Measurements from ENCODE around the gene DIP2C.

The DIP2C gene

DNA sequence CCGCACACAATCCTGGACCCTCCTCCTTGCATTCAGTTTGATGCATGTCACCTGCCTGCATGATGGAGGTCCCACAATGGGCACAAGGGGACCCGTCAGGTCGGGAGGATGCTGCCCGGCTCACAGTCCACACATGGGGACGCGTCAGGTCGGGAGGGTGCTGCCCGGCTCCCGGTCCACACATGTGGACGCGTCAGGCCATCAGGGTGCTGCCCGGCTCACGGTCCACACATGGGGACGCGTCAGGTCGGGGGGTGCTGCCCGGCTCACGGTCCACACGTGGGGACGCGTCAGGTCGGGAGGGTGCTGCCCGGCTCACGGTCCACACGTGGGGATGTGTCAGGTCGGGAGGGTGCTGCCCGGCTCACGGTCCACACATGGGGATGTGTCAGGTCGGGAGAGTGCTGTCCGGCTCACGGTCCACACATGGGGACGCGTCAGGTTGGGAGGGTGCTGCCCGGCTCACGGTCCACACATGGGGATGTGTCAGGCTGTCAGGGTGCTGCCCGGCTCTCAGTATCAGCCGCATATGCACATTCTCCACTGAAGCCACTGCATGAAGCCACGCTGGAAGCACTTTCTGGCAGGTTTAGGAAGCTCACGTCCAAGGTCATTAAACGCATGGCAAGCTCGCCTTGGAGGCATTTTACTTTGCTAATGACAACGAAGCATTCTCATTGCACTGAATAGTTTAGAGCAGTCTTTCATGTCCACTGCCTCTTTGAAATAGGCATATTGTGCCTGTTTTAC lies 50.3 kb downstream of the DIP2C start:
- TF ChIP-seq, protein P1, sequence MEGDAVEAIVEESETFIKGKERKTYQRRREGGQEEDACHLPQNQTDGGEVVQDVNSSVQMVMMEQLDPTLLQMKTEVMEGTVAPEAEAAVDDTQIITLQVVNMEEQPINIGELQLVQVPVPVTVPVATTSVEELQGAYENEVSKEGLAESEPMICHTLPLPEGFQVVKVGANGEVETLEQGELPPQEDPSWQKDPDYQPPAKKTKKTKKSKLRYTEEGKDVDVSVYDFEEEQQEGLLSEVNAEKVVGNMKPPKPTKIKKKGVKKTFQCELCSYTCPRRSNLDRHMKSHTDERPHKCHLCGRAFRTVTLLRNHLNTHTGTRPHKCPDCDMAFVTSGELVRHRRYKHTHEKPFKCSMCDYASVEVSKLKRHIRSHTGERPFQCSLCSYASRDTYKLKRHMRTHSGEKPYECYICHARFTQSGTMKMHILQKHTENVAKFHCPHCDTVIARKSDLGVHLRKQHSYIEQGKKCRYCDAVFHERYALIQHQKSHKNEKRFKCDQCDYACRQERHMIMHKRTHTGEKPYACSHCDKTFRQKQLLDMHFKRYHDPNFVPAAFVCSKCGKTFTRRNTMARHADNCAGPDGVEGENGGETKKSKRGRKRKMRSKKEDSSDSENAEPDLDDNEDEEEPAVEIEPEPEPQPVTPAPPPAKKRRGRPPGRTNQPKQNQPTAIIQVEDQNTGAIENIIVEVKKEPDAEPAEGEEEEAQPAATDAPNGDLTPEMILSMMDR (conservative IDR thresholded peaks at IDR 0.05; ENCODE audit: low read depth), result no peak
- no peak overlapping the region for H3K27ac ChIP-seq
- ChIA-PET CTCF (no interaction called here), POLR2A (ENCODE audit: low non-redundant PET) (no interaction called here)
- no peak for DNase-seq (ENCODE audit: low spot score)

DNA sequence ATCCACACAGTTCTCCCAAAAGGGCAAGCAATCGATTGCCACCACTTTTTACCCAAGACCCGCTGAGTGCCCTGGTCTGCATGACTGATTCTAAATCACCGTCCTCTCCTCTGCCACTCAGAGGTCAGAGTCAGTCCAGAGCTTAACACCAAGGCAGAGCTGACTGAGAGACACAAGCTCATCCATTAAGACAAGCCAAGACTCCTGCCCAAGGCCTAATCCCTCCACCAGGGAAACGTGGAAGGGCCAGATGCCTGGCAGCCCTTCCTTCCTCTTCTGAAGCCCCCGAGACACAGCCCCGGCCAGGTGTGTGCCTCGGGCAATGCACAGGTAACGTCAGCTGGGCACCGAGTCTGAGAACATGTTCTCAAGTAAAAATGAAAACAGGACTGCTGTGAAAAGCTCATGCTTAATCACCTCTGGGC lies 51.7 kb downstream of the DIP2C start:
- CTCF ChIA-PET, result interaction anchor here (1.0 kb wide), 1 partner anchor 152 kb away, joined by 3 read pairs; no protein-coding TSS in a partner anchor
- H3K27ac ChIP-seq, result no peak overlapping the region
- DNase-seq (ENCODE audit: low spot score), result no peak
- TF ChIP-seq, protein P1 (conservative IDR thresholded peaks at IDR 0.05; ENCODE audit: low read depth), result no peak
- POLR2A ChIA-PET (ENCODE audit: low non-redundant PET), result no interaction called here

GRCh38 chr10:637221-637620 lies 52.2 kb downstream of the DIP2C start:
- POLR2A ChIA-PET (ENCODE audit: low non-redundant PET), result no interaction called here
- DNase-seq (ENCODE audit: low spot score), result no peak
- CTCF ChIA-PET, result interaction anchor here (0.7 to 1.0 kb wide), 2 partner anchors 131 to 152 kb away, joined by 3 read pairs; no protein-coding TSS in a partner anchor
- TF ChIP-seq, protein P1 (conservative IDR thresholded peaks at IDR 0.05; ENCODE audit: low read depth), result no peak
- H3K27ac ChIP-seq, result no peak overlapping the region

DNA sequence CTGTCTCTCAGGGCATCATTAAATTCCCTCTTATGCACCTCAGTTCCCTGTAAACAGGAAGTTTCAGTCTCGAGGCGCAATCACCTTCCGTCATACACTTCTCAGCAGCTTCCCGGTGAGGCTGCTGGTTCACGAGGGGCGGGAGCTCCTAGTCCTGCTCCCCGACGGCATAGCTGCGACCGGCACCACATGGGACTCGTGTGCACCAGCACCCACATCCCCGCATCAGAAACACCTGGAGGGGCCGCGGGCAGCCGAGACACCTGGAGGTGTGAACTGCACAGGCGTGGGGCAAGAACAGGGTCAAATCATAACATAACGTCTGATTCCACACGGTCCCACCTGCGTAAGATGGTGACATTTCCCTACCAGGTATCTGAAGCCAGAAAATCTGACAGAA lies 52.7 kb downstream of the DIP2C start:
- POLR2A ChIA-PET (ENCODE audit: low non-redundant PET), result no interaction called here

GRCh38 chr10:636016-636730 lies 53.3 kb downstream of the DIP2C start:
- no peak for DNase-seq (ENCODE audit: low spot score)
- ChIA-PET CTCF (interaction anchor here (0.7 kb wide), 1 partner anchor 132 kb away, joined by 3 read pairs; no protein-coding TSS in a partner anchor), POLR2A (ENCODE audit: low non-redundant PET) (no interaction called here)
- TF ChIP-seq, protein P1 (conservative IDR thresholded peaks at IDR 0.05; ENCODE audit: low read depth), result no peak
- H3K27ac ChIP-seq, result no peak overlapping the region

More for the DNA sequence above, 52.7 kb downstream of the DIP2C start:
- H3K27ac ChIP-seq, result no peak overlapping the region
- no peak for DNase-seq (ENCODE audit: low spot score)
- CTCF ChIA-PET, result interaction anchor here (0.7 kb wide), 1 partner anchor 131 kb away, joined by 3 read pairs; no protein-coding TSS in a partner anchor
- TF ChIP-seq, protein P1 (conservative IDR thresholded peaks at IDR 0.05; ENCODE audit: low read depth), result no peak

- TF ChIP-seq, protein P1 (conservative IDR thresholded peaks at IDR 0.05; ENCODE audit: low read depth), result no peak
- POLR2A ChIA-PET (ENCODE audit: low non-redundant PET), result no interaction called here
- H3K27ac ChIP-seq, result no peak overlapping the region
- no peak for DNase-seq (ENCODE audit: low spot score)
- CTCF ChIA-PET, result no interaction called here
Measured at GRCh38 chr10:635088-635861, 54.2 kb downstream of the DIP2C start.
